Memory B cell (primary cell): ENCODE results near the gene TLN1.
A peak's percentile ranks its signal among the peaks of the same experiment; 100 is the strongest.

Experiments
- ATAC-seq: fragments of 150-1000 bp; cut with Tn5 transposase; 2 replicates; pipeline ENCODE4 v1.10.0; 2021; ENCODE audit warnings: low read depth, mild to moderate bottlenecking, moderate library complexity
- DNase-seq, 2 donors: peaks; one replicate each; pipeline ENCODE4 v3.0.0; 2022; ENCODE audit warnings: low spot score in 2 of 2
- H3K27ac Mint-ChIP-seq: one replicate; pipeline ENCODE4 v1.8.0; 2022; ENCODE audit warnings: mild to moderate bottlenecking, moderate library complexity, mixed read lengths
- H3K27me3 Mint-ChIP-seq: one replicate; pipeline ENCODE4 v1.8.0; 2022; ENCODE audit warnings: mixed read lengths
- H3K36me3 Mint-ChIP-seq: one replicate; pipeline ENCODE4 v1.8.0; 2022; ENCODE audit warnings: mild to moderate bottlenecking, mixed read lengths
- H3K4me1 Mint-ChIP-seq: one replicate; pipeline ENCODE4 v1.8.0; 2022; ENCODE audit warnings: mixed read lengths
- H3K4me3 Mint-ChIP-seq: one replicate; pipeline ENCODE4 v1.8.0; 2022; ENCODE audit warnings: mild to moderate bottlenecking, moderate library complexity, mixed read lengths
- H3K9me3 Mint-ChIP-seq: one replicate; pipeline ENCODE4 v1.8.0; 2022; ENCODE audit warnings: mixed read lengths

TLN1 gene

GRCh38 chr9:35758475-35759050 lies 26.6 kb upstream of the TLN1 start:
- ATAC-seq, result no peak
- DNase-seq, result no peak
- Mint-ChIP-seq H3K4me3 (peak overlapping the region; percentile 24), H3K36me3 (peaks cover 6% of the 10 kb centered on the region), H3K4me1 (peaks cover 35% of the 10 kb centered on the region), H3K27me3 (no peaks in the 10 kb centered on the region), H3K9me3 (no peaks in the 10 kb centered on the region), H3K27ac (peak overlapping the region; percentile 1)

GRCh38 chr9:35757892-35758275 lies 25.9 kb upstream of the TLN1 start:
- Mint-ChIP-seq H3K4me3 (peak overlapping the region; percentile 60), H3K9me3 (no peaks in the 10 kb centered on the region), H3K27me3 (no peaks in the 10 kb centered on the region), H3K36me3 (peaks cover 11% of the 10 kb centered on the region), H3K27ac (peak overlapping the region; percentile 93), H3K4me1 (peaks cover 39% of the 10 kb centered on the region)
- no peak for ATAC-seq
- DNase-seq, result no peak

- Mint-ChIP-seq H3K9me3 (no peaks in the 10 kb centered on the region), H3K36me3 (peaks cover 16% of the 10 kb centered on the region), H3K4me3 (peak overlapping the region; percentile 98), H3K4me1 (peaks cover 41% of the 10 kb centered on the region), H3K27me3 (no peaks in the 10 kb centered on the region), H3K27ac (peak overlapping the region; percentile 93)
- peak in 1 of 2 donors; percentile 11 for DNase-seq
- ATAC-seq, result peak; percentile 21
Measured at GRCh38 chr9:35757226-35757891, 25.4 kb upstream of the TLN1 start.

GRCh38 chr9:35756275-35757225 lies 24.6 kb upstream of the TLN1 start:
- DNase-seq, result peak; percentile 63 to 71
- Mint-ChIP-seq H3K27ac (peak overlapping the region; percentile 93), H3K4me3 (peak overlapping the region; percentile 98), H3K27me3 (no peaks in the 10 kb centered on the region), H3K9me3 (no peaks in the 10 kb centered on the region), H3K36me3 (peaks cover 20% of the 10 kb centered on the region), H3K4me1 (peaks cover 42% of the 10 kb centered on the region)
- ATAC-seq, result peak; percentile 82

GRCh38 chr9:35755071-35755470 lies 23.1 kb upstream of the TLN1 start:
- H3K4me3 Mint-ChIP-seq, result no peak overlapping the region
- H3K9me3 Mint-ChIP-seq, result no peaks in the 10 kb centered on the region
- no peaks in the 10 kb centered on the region for H3K27me3 Mint-ChIP-seq
- H3K4me1 Mint-ChIP-seq, result peaks cover 37% of the 10 kb centered on the region
- ATAC-seq, result no peak
- DNase-seq, result no peak
- peaks cover 23% of the 10 kb centered on the region for H3K36me3 Mint-ChIP-seq
- no peak overlapping the region for H3K27ac Mint-ChIP-seq

- Mint-ChIP-seq H3K9me3 (no peaks in the 10 kb centered on the region), H3K27ac (no peak within 1 kb of the TSS), H3K4me1 (peaks cover 38% of the 10 kb centered on the region), H3K4me3 (no peak within 1 kb of the TSS), H3K27me3 (no peaks in the 10 kb centered on the region), H3K36me3 (peaks cover 23% of the 10 kb centered on the region)
- no peak for ATAC-seq
- DNase-seq, result no peak
Measured at GRCh38 chr9:35754264-35754663, 22.3 kb upstream of the TLN1 start, which contains the start of gene MSMP. TSS of gene MSMP (minus strand) at chr9:35754276. CDS start at chr9:35754129, 147 bp downstream.

GRCh38 chr9:35753466-35753865 lies 21.5 kb upstream of the TLN1 start:
- no peak for DNase-seq
- no peak overlapping the region for H3K4me3 Mint-ChIP-seq
- H3K4me1 Mint-ChIP-seq, result peaks cover 33% of the 10 kb centered on the region
- H3K9me3 Mint-ChIP-seq, result no peaks in the 10 kb centered on the region
- no peak for ATAC-seq
- H3K36me3 Mint-ChIP-seq, result peaks cover 23% of the 10 kb centered on the region
- no peaks in the 10 kb centered on the region for H3K27me3 Mint-ChIP-seq
- no peak overlapping the region for H3K27ac Mint-ChIP-seq

- Mint-ChIP-seq H3K27me3 (no peaks in the 10 kb centered on the region), H3K4me1 (peaks cover 39% of the 10 kb centered on the region), H3K36me3 (peaks cover 25% of the 10 kb centered on the region), H3K4me3 (peak overlapping the region; percentile 91), H3K27ac (peak overlapping the region; percentile 92), H3K9me3 (no peaks in the 10 kb centered on the region)
- no peak for ATAC-seq
- DNase-seq, result no peak
Measured at GRCh38 chr9:35750256-35750531, 18.2 kb upstream of the TLN1 start.

GRCh38 chr9:35749515-35750255 lies 17.7 kb upstream of the TLN1 start:
- Mint-ChIP-seq H3K4me1 (peaks cover 42% of the 10 kb centered on the region), H3K27ac (peak overlapping the region; percentile 92), H3K4me3 (peak overlapping the region; percentile 91), H3K9me3 (no peaks in the 10 kb centered on the region), H3K27me3 (no peaks in the 10 kb centered on the region), H3K36me3 (peaks cover 27% of the 10 kb centered on the region)
- DNase-seq (peak in 1 of 2 donors; percentile 38), ATAC-seq (peak; percentile 48)

GRCh38 chr9:35748858-35749514 lies 17.0 kb upstream of the TLN1 start, which contains the start of the genes GBA2 and RGP1:
TSS of gene GBA2 (minus strand) at chr9:35749228. CDS start at chr9:35748704, 524 bp downstream.
TSS of gene RGP1 (plus strand) at chr9:35749287. CDS start at chr9:35749756, 469 bp downstream.
- no peaks in the 10 kb centered on the region for H3K9me3 Mint-ChIP-seq
- H3K27me3 Mint-ChIP-seq, result no peaks in the 10 kb centered on the region
- H3K36me3 Mint-ChIP-seq, result peaks cover 25% of the 10 kb centered on the region
- DNase-seq (peak; percentile 56 to 78), ATAC-seq (peak; percentile 81)
- peak within 1 kb of the TSS; percentile 91 for H3K4me3 Mint-ChIP-seq
- peak within 1 kb of the TSS; percentile 92 for H3K27ac Mint-ChIP-seq
- peaks cover 44% of the 10 kb centered on the region for H3K4me1 Mint-ChIP-seq

- Mint-ChIP-seq H3K4me1 (peaks cover 44% of the 10 kb centered on the region), H3K36me3 (peaks cover 22% of the 10 kb centered on the region), H3K27me3 (no peaks in the 10 kb centered on the region), H3K27ac (peak overlapping the region; percentile 92), H3K9me3 (no peaks in the 10 kb centered on the region), H3K4me3 (peak overlapping the region; percentile 88)
- no peak for DNase-seq
- no peak for ATAC-seq
Measured at GRCh38 chr9:35748242-35748857, 16.4 kb upstream of the TLN1 start.

GRCh38 chr9:35746583-35746982 lies 14.6 kb upstream of the TLN1 start:
- no peak overlapping the region for H3K27ac Mint-ChIP-seq
- H3K4me1 Mint-ChIP-seq, result peaks cover 39% of the 10 kb centered on the region
- no peaks in the 10 kb centered on the region for H3K9me3 Mint-ChIP-seq
- no peaks in the 10 kb centered on the region for H3K27me3 Mint-ChIP-seq
- peak overlapping the region; percentile 88 for H3K4me3 Mint-ChIP-seq
- peaks cover 23% of the 10 kb centered on the region for H3K36me3 Mint-ChIP-seq
- DNase-seq, result no peak
- no peak for ATAC-seq

- H3K27me3 Mint-ChIP-seq, result no peaks in the 10 kb centered on the region
- H3K27ac Mint-ChIP-seq, result peak overlapping the region; percentile 21
- peaks cover 20% of the 10 kb centered on the region for H3K36me3 Mint-ChIP-seq
- ATAC-seq, result no peak
- H3K9me3 Mint-ChIP-seq, result no peaks in the 10 kb centered on the region
- H3K4me1 Mint-ChIP-seq, result peaks cover 39% of the 10 kb centered on the region
- no peak for DNase-seq
- H3K4me3 Mint-ChIP-seq, result no peak overlapping the region
Measured at GRCh38 chr9:35745569-35745968, 13.6 kb upstream of the TLN1 start.
